Adrenal gland (tissue), 5 donors: ENCODE results near the gene BARD1.

Experiments used
- POLR2A ChIP-seq, 2 donors: fragments of 450-650 bp; IDR thresholded peaks; one replicate each; pipeline ENCODE4 v1.6.1; 2017; ENCODE audit warnings: antibody characterized with exemption in 2 of 2, mild to moderate bottlenecking in 2 of 2, moderate library complexity in 1 of 2
- TF ChIP-seq, protein P1 (sequence below), 6 experiments: fragments of 450-650 bp in 4 of 6; fragments of 200-600 bp in 2 of 6; sonication (generic) in 1 of 6; IDR thresholded peaks; 1 replicate in 5 of 6; 2 replicates in 1 of 6; pipeline versions ENCODE4 v1.5.1 to v1.8.0; 2016 to 2021; ENCODE audit warnings: antibody characterized with exemption in 6 of 6, mild to moderate bottlenecking in 2 of 6, moderate library complexity in 1 of 6
- donor health status: DM: no; HTN: no; CAD: no.

DNA sequence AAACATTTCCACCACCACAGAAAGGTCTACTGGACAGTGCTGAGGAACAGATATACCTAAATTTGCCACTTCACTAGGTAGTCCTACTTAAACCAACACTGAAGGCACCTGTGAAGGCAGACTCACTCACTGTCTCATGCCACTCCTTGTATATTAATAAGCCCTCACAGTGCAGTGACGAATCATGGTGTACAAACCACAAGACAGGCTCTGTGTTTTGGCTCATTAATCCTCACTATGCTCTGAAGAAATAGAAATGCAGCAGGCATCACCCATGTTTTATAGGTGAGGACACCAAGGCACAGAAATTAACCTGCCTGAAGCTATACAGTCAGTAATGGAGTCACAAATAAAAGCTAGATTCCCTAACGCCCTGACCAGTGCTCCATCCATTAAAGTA, 44.3 kb downstream of the BARD1 start:
- TF ChIP-seq, protein P1, sequence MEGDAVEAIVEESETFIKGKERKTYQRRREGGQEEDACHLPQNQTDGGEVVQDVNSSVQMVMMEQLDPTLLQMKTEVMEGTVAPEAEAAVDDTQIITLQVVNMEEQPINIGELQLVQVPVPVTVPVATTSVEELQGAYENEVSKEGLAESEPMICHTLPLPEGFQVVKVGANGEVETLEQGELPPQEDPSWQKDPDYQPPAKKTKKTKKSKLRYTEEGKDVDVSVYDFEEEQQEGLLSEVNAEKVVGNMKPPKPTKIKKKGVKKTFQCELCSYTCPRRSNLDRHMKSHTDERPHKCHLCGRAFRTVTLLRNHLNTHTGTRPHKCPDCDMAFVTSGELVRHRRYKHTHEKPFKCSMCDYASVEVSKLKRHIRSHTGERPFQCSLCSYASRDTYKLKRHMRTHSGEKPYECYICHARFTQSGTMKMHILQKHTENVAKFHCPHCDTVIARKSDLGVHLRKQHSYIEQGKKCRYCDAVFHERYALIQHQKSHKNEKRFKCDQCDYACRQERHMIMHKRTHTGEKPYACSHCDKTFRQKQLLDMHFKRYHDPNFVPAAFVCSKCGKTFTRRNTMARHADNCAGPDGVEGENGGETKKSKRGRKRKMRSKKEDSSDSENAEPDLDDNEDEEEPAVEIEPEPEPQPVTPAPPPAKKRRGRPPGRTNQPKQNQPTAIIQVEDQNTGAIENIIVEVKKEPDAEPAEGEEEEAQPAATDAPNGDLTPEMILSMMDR (IDR thresholded peaks at IDR 0.05), result no peak
- no peak for TF ChIP-seq POLR2A (IDR thresholded peaks at IDR 0.05)
